ENCODE results near the gene NEDD4L.
A peak's percentile ranks its signal among the peaks of the same experiment; 100 is the strongest.

The NEDD4L gene

GRCh38 chr18:58226429-58226828, 182.4 kb downstream of the NEDD4L start:
- no peak overlapping the region for H3K27ac ChIP-seq (ENCODE audit: low read depth, low read length)

DNA sequence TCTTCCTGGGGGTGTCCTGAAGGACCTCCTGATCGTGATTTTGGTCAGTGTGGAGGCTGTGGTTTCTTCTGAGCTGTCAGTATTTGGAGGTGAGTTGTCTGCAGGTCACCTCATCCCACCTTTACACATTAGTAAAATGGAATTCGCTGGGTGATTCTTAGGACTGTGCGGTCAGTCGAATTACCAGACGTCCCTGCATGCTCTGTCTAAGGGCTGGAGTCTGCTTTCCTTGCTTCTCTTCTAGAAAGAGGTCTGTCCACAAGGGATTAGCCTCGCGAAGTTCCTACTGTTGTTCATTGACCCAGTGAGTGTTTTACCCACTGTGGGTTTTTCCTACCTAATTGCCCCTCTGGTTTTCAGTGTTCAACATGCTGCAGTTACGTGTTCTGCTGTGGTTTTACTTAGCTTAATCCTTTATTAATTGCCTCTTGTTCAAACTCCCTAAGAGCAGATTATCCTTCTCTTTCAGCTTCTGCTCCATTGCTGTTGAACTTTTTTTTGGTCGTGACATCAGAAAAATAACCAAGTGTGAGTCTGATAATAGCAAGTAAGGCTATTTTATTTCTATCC, 183.4 kb downstream of the NEDD4L start:
- no peak overlapping the region for H3K27ac ChIP-seq (ENCODE audit: low read depth, low read length)
- no peaks in the 10 kb centered on the region for H3K27me3 ChIP-seq (ENCODE audit: control insufficient read depth, insufficient read depth, low read length)
- H3K9me3 ChIP-seq (ENCODE audit: control insufficient read depth, insufficient read depth, low read depth, low read length) = no peaks in the 10 kb centered on the region
- no peak overlapping the region for H3K9ac ChIP-seq (ENCODE audit: low read length)
- H3K4me1 ChIP-seq (ENCODE audit: control insufficient read depth, insufficient read depth, low read length) = peaks cover 76% of the 10 kb centered on the region
- no peak overlapping the region for H3K4me3 ChIP-seq (ENCODE audit: low read depth, low read length)
- H3K36me3 ChIP-seq (ENCODE audit: control insufficient read depth, insufficient read depth, low read length) = no peaks in the 10 kb centered on the region

More at GRCh38 chr18:58226429-58226828, 182.4 kb downstream of the NEDD4L start:
- Histone ChIP-seq H3K36me3 (ENCODE audit: control insufficient read depth, insufficient read depth, low read length) (no peaks in the 10 kb centered on the region), H3K4me1 (ENCODE audit: control insufficient read depth, insufficient read depth, low read length) (peaks cover 84% of the 10 kb centered on the region), H3K9me3 (ENCODE audit: control insufficient read depth, insufficient read depth, low read depth, low read length) (no peaks in the 10 kb centered on the region), H3K4me3 (ENCODE audit: low read depth, low read length) (no peak overlapping the region), H3K27me3 (ENCODE audit: control insufficient read depth, insufficient read depth, low read length) (no peaks in the 10 kb centered on the region), H3K9ac (ENCODE audit: low read length) (no peak overlapping the region)

DNA sequence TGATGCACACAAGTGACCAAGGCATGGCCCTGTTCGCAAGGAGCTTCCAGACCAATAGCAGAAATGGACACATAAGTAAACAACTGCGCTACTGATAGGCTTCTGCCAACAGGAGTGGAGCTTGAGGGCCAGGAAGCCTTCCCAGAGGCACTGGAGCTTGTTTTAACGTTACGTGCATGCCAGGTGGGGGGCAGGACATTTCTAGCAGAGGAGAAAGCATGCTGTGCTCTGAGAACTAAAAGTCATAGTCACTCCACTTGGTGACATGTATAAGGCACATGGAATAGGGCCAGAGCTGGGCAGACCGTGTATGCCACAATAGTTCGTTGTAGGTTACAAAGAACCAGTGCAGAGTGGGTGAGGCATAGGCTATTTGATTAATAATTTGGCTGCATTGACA, 184.2 kb downstream of the NEDD4L start:
- Histone ChIP-seq H3K4me1 (ENCODE audit: control insufficient read depth, insufficient read depth, low read length) (peaks cover 68% of the 10 kb centered on the region), H3K4me3 (ENCODE audit: low read depth, low read length) (no peak overlapping the region), H3K9me3 (ENCODE audit: control insufficient read depth, insufficient read depth, low read depth, low read length) (no peaks in the 10 kb centered on the region), H3K27ac (ENCODE audit: low read depth, low read length) (no peak overlapping the region), H3K36me3 (ENCODE audit: control insufficient read depth, insufficient read depth, low read length) (no peaks in the 10 kb centered on the region), H3K27me3 (ENCODE audit: control insufficient read depth, insufficient read depth, low read length) (no peaks in the 10 kb centered on the region), H3K9ac (ENCODE audit: low read length) (no peak overlapping the region)

- no peaks in the 10 kb centered on the region for H3K36me3 ChIP-seq (ENCODE audit: control insufficient read depth, insufficient read depth, low read length)
- H3K27me3 ChIP-seq (ENCODE audit: control insufficient read depth, insufficient read depth, low read length) = no peaks in the 10 kb centered on the region
- H3K9me3 ChIP-seq (ENCODE audit: control insufficient read depth, insufficient read depth, low read depth, low read length) = no peaks in the 10 kb centered on the region
- H3K4me3 ChIP-seq (ENCODE audit: low read depth, low read length) = no peak overlapping the region
- no peak overlapping the region for H3K9ac ChIP-seq (ENCODE audit: low read length)
- H3K4me1 ChIP-seq (ENCODE audit: control insufficient read depth, insufficient read depth, low read length) = peaks cover 62% of the 10 kb centered on the region
- H3K27ac ChIP-seq (ENCODE audit: low read depth, low read length) = no peak overlapping the region
Measured at GRCh38 chr18:58228762-58229161, 184.7 kb downstream of the NEDD4L start.

- Histone ChIP-seq H3K27me3 (ENCODE audit: control insufficient read depth, insufficient read depth, low read length) (no peaks in the 10 kb centered on the region), H3K4me1 (ENCODE audit: control insufficient read depth, insufficient read depth, low read length) (peaks cover 58% of the 10 kb centered on the region), H3K27ac (ENCODE audit: low read depth, low read length) (no peak overlapping the region), H3K9me3 (ENCODE audit: control insufficient read depth, insufficient read depth, low read depth, low read length) (no peaks in the 10 kb centered on the region), H3K36me3 (ENCODE audit: control insufficient read depth, insufficient read depth, low read length) (no peaks in the 10 kb centered on the region), H3K4me3 (ENCODE audit: low read depth, low read length) (no peak overlapping the region), H3K9ac (ENCODE audit: low read length) (no peak overlapping the region)
Measured at GRCh38 chr18:58229162-58229561, 185.1 kb downstream of the NEDD4L start.

DNA sequence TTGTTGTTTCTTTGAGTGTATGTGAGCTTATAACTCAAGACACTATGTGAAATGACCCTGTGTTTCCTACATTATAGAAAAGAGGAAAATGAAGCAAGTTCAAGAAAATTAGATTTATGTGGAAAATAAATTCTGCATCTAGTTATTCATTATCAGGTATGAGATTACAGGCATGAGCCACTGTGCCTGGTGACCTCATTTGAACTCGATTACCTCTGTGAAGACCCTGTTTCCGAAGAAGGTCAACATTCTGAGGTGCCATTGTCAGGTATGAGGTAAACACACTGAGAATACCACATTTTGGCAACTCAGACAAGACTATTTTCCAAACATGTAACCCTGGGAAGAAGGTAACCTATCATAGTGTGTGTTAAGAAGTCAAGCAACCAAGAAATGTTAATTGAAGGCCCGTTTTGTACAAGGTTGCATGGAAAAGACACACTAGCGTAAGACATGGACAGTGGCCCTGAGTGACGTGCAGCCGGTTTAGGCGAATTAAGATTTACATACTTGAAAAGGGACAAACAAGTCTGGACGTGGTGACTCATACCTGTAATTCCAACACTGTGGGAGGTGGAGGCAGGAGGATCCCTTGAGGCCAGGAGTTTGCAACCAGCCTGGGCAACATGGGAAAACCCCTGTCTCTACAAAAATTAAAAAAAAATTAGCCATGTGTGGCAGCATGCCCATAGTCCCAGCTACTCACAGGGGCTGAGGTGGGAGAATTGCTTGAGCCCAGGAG, 186.6 kb downstream of the NEDD4L start:
- Histone ChIP-seq H3K9me3 (ENCODE audit: control insufficient read depth, insufficient read depth, low read depth, low read length) (no peaks in the 10 kb centered on the region), H3K9ac (ENCODE audit: low read length) (no peak overlapping the region), H3K4me3 (ENCODE audit: low read depth, low read length) (no peak overlapping the region), H3K27ac (ENCODE audit: low read depth, low read length) (peak overlapping the region; percentile 52), H3K4me1 (ENCODE audit: control insufficient read depth, insufficient read depth, low read length) (peaks cover 44% of the 10 kb centered on the region), H3K27me3 (ENCODE audit: control insufficient read depth, insufficient read depth, low read length) (no peaks in the 10 kb centered on the region), H3K36me3 (ENCODE audit: control insufficient read depth, insufficient read depth, low read length) (no peaks in the 10 kb centered on the region)

DNA sequence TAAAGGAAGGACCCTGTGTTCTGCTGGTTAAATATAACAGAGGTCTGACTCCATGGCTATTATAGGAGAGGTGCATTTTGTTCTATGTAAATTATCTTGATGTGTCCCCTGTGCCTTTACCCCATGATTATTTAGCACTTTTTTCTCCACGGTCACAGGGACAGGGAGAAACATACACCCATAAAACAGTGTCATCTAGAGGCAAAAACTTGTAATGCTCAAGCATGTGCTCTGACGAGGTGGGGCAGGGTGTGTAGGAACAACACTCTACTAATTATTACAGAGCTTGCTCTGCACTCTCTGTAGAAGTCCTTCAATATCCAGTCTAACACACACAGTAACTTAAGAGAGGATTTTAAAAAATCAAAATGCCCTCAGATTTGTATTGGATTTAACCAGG, 187.9 kb downstream of the NEDD4L start:
- no peak overlapping the region for H3K9ac ChIP-seq (ENCODE audit: low read length)
- H3K9me3 ChIP-seq (ENCODE audit: control insufficient read depth, insufficient read depth, low read depth, low read length) = no peaks in the 10 kb centered on the region
- no peak overlapping the region for H3K4me3 ChIP-seq (ENCODE audit: low read depth, low read length)
- no peak overlapping the region for H3K27ac ChIP-seq (ENCODE audit: low read depth, low read length)
- H3K27me3 ChIP-seq (ENCODE audit: control insufficient read depth, insufficient read depth, low read length) = no peaks in the 10 kb centered on the region
- no peaks in the 10 kb centered on the region for H3K36me3 ChIP-seq (ENCODE audit: control insufficient read depth, insufficient read depth, low read length)
- H3K4me1 ChIP-seq (ENCODE audit: control insufficient read depth, insufficient read depth, low read length) = peaks cover 36% of the 10 kb centered on the region

- Histone ChIP-seq H3K9ac (ENCODE audit: low read length) (no peak overlapping the region), H3K27ac (ENCODE audit: low read depth, low read length) (no peak overlapping the region), H3K4me3 (ENCODE audit: low read depth, low read length) (no peak overlapping the region), H3K4me1 (ENCODE audit: control insufficient read depth, insufficient read depth, low read length) (peaks cover 30% of the 10 kb centered on the region), H3K27me3 (ENCODE audit: control insufficient read depth, insufficient read depth, low read length) (no peaks in the 10 kb centered on the region), H3K9me3 (ENCODE audit: control insufficient read depth, insufficient read depth, low read depth, low read length) (no peaks in the 10 kb centered on the region), H3K36me3 (ENCODE audit: control insufficient read depth, insufficient read depth, low read length) (no peaks in the 10 kb centered on the region)
Measured at GRCh38 chr18:58232668-58233067, 188.6 kb downstream of the NEDD4L start.

DNA sequence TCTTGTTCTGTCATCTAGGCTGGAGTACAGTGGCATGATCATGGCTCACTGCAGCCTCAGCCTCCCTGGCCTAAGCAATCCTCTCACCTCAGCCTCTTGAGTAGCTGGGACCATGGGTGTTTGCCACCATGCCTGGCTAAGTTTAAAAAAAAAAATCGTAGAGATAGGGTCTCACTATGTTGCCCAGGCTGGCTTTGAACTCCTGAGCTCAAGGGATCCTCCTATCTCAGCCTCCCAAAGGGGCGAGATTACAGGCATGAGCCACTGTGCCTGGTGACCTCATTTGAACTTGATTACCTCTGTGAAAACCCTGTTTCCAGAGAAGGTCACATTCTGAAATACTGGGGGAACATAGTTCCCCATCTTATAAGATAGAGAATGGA, 190.3 kb downstream of the NEDD4L start:
- Histone ChIP-seq H3K4me1 (ENCODE audit: control insufficient read depth, insufficient read depth, low read length) (peaks cover 13% of the 10 kb centered on the region), H3K9ac (ENCODE audit: low read length) (no peak overlapping the region), H3K27ac (ENCODE audit: low read depth, low read length) (no peak overlapping the region), H3K9me3 (ENCODE audit: control insufficient read depth, insufficient read depth, low read depth, low read length) (no peaks in the 10 kb centered on the region), H3K27me3 (ENCODE audit: control insufficient read depth, insufficient read depth, low read length) (no peaks in the 10 kb centered on the region), H3K36me3 (ENCODE audit: control insufficient read depth, insufficient read depth, low read length) (no peaks in the 10 kb centered on the region), H3K4me3 (ENCODE audit: low read depth, low read length) (no peak overlapping the region)

- no peak overlapping the region for H3K9ac ChIP-seq (ENCODE audit: low read length)
- no peak overlapping the region for H3K27ac ChIP-seq (ENCODE audit: low read depth, low read length)
- no peak overlapping the region for H3K4me3 ChIP-seq (ENCODE audit: low read depth, low read length)
- H3K36me3 ChIP-seq (ENCODE audit: control insufficient read depth, insufficient read depth, low read length) = no peaks in the 10 kb centered on the region
- peaks cover 12% of the 10 kb centered on the region for H3K4me1 ChIP-seq (ENCODE audit: control insufficient read depth, insufficient read depth, low read length)
- H3K27me3 ChIP-seq (ENCODE audit: control insufficient read depth, insufficient read depth, low read length) = no peaks in the 10 kb centered on the region
- H3K9me3 ChIP-seq (ENCODE audit: control insufficient read depth, insufficient read depth, low read depth, low read length) = no peaks in the 10 kb centered on the region
Measured at GRCh38 chr18:58235001-58235436, 191.0 kb downstream of the NEDD4L start.

DNA sequence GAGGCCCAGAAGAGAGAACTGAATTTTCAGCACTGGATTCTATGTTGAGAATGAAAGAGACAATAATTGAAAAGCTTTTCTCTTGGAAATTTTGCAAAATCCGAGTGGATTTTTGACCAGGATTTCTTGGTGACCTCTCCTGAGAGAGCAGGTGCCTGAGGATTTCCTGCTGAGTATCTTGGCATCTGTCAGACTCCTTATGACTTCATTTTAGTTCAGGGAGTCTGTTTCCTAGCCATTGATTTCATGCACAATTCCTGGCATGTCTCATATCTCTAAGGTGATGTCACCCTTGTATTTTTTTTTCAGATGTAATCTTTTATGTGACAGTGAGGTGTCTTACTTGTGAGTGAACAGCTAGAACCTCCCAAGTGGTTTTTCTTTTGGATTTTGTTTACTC, 195.9 kb downstream of the NEDD4L start:
- no peak overlapping the region for H3K4me3 ChIP-seq (ENCODE audit: low read depth, low read length)
- no peaks in the 10 kb centered on the region for H3K9me3 ChIP-seq (ENCODE audit: control insufficient read depth, insufficient read depth, low read depth, low read length)
- no peak overlapping the region for H3K27ac ChIP-seq (ENCODE audit: low read depth, low read length)
- peaks cover 8% of the 10 kb centered on the region for H3K4me1 ChIP-seq (ENCODE audit: control insufficient read depth, insufficient read depth, low read length)
- H3K36me3 ChIP-seq (ENCODE audit: control insufficient read depth, insufficient read depth, low read length) = no peaks in the 10 kb centered on the region
- no peak overlapping the region for H3K9ac ChIP-seq (ENCODE audit: low read length)
- H3K27me3 ChIP-seq (ENCODE audit: control insufficient read depth, insufficient read depth, low read length) = no peaks in the 10 kb centered on the region

Data from HUES6 (cell line).